Measurements from ENCODE around the gene NTM.

The NTM gene

GRCh38 chr11:131771471-131771870 lies 401.1 kb downstream of the NTM start:
- Mint-ChIP-seq H3K27ac (no peak overlapping the region), H3K9me3 (peaks cover 5% of the 10 kb centered on the region)

GRCh38 chr11:131773626-131774025 lies 403.2 kb downstream of the NTM start:
- no peak overlapping the region for H3K4me3 Mint-ChIP-seq

More at GRCh38 chr11:131771471-131771870, 401.1 kb downstream of the NTM start:
- H3K27me3 Mint-ChIP-seq = peaks cover 4% of the 10 kb centered on the region
- H3K4me3 Mint-ChIP-seq = no peak overlapping the region
- H3K36me3 Mint-ChIP-seq (ENCODE audit: low read depth) = no peaks in the 10 kb centered on the region
- no peaks in the 10 kb centered on the region for H3K4me1 Mint-ChIP-seq (ENCODE audit: low read depth)

GRCh38 chr11:131776211-131776610 lies 405.8 kb downstream of the NTM start:
- no peak overlapping the region for H3K4me3 Mint-ChIP-seq
- peaks cover 5% of the 10 kb centered on the region for H3K9me3 Mint-ChIP-seq
- H3K27ac Mint-ChIP-seq = no peak overlapping the region
- H3K36me3 Mint-ChIP-seq (ENCODE audit: low read depth) = no peaks in the 10 kb centered on the region
- H3K27me3 Mint-ChIP-seq = peaks cover 4% of the 10 kb centered on the region
- H3K4me1 Mint-ChIP-seq (ENCODE audit: low read depth) = no peaks in the 10 kb centered on the region

More at GRCh38 chr11:131773626-131774025, 403.2 kb downstream of the NTM start:
- Mint-ChIP-seq H3K27me3 (peaks cover 4% of the 10 kb centered on the region), H3K9me3 (peaks cover 5% of the 10 kb centered on the region), H3K27ac (no peak overlapping the region), H3K4me1 (ENCODE audit: low read depth) (no peaks in the 10 kb centered on the region), H3K36me3 (ENCODE audit: low read depth) (no peaks in the 10 kb centered on the region)

GRCh38 chr11:131785801-131786200 lies 415.4 kb downstream of the NTM start:
- Mint-ChIP-seq H3K4me1 (ENCODE audit: low read depth) (no peaks in the 10 kb centered on the region), H3K4me3 (no peak overlapping the region), H3K9me3 (peaks cover 11% of the 10 kb centered on the region), H3K27me3 (peaks cover 6% of the 10 kb centered on the region), H3K27ac (no peak overlapping the region), H3K36me3 (ENCODE audit: low read depth) (no peaks in the 10 kb centered on the region)

- peaks cover 6% of the 10 kb centered on the region for H3K27me3 Mint-ChIP-seq
- no peak overlapping the region for H3K27ac Mint-ChIP-seq
- peaks cover 7% of the 10 kb centered on the region for H3K9me3 Mint-ChIP-seq
- H3K4me1 Mint-ChIP-seq (ENCODE audit: low read depth) = no peaks in the 10 kb centered on the region
- H3K4me3 Mint-ChIP-seq = no peak overlapping the region
- no peaks in the 10 kb centered on the region for H3K36me3 Mint-ChIP-seq (ENCODE audit: low read depth)
Observed at GRCh38 chr11:131787119-131787518, 416.7 kb downstream of the NTM start.

- Mint-ChIP-seq H3K9me3 (peaks cover 7% of the 10 kb centered on the region), H3K36me3 (ENCODE audit: low read depth) (no peaks in the 10 kb centered on the region), H3K27me3 (peaks cover 6% of the 10 kb centered on the region), H3K27ac (no peak overlapping the region), H3K4me1 (ENCODE audit: low read depth) (no peaks in the 10 kb centered on the region), H3K4me3 (no peak overlapping the region)
Observed at GRCh38 chr11:131790586-131790985, 420.2 kb downstream of the NTM start.

GRCh38 chr11:131792243-131792642 lies 421.8 kb downstream of the NTM start:
- H3K9me3 Mint-ChIP-seq = peaks cover 7% of the 10 kb centered on the region
- H3K4me1 Mint-ChIP-seq (ENCODE audit: low read depth) = no peaks in the 10 kb centered on the region
- peaks cover 10% of the 10 kb centered on the region for H3K27me3 Mint-ChIP-seq
- H3K27ac Mint-ChIP-seq = no peak overlapping the region
- no peaks in the 10 kb centered on the region for H3K36me3 Mint-ChIP-seq (ENCODE audit: low read depth)
- H3K4me3 Mint-ChIP-seq = no peak overlapping the region

GRCh38 chr11:131796089-131796488 lies 425.7 kb downstream of the NTM start:
- Mint-ChIP-seq H3K4me1 (ENCODE audit: low read depth) (no peaks in the 10 kb centered on the region), H3K27me3 (peaks cover 3% of the 10 kb centered on the region), H3K36me3 (ENCODE audit: low read depth) (no peaks in the 10 kb centered on the region), H3K27ac (no peak overlapping the region), H3K9me3 (no peaks in the 10 kb centered on the region), H3K4me3 (no peak overlapping the region)

- H3K27me3 Mint-ChIP-seq = peaks cover 3% of the 10 kb centered on the region
- no peak overlapping the region for H3K27ac Mint-ChIP-seq
- H3K36me3 Mint-ChIP-seq (ENCODE audit: low read depth) = no peaks in the 10 kb centered on the region
- H3K4me1 Mint-ChIP-seq (ENCODE audit: low read depth) = no peaks in the 10 kb centered on the region
- H3K4me3 Mint-ChIP-seq = no peak overlapping the region
- no peaks in the 10 kb centered on the region for H3K9me3 Mint-ChIP-seq
Observed at GRCh38 chr11:131796541-131796940, 426.1 kb downstream of the NTM start.

- Mint-ChIP-seq H3K27me3 (peaks cover 7% of the 10 kb centered on the region), H3K4me1 (ENCODE audit: low read depth) (no peaks in the 10 kb centered on the region), H3K9me3 (peaks cover 4% of the 10 kb centered on the region), H3K4me3 (no peak overlapping the region), H3K27ac (no peak overlapping the region), H3K36me3 (ENCODE audit: low read depth) (no peaks in the 10 kb centered on the region)
Observed at GRCh38 chr11:131800452-131800851, 430.0 kb downstream of the NTM start.

GRCh38 chr11:131802440-131803115 lies 432.2 kb downstream of the NTM start:
- Mint-ChIP-seq H3K4me1 (ENCODE audit: low read depth) (no peaks in the 10 kb centered on the region), H3K36me3 (ENCODE audit: low read depth) (no peaks in the 10 kb centered on the region), H3K4me3 (no peak overlapping the region), H3K27me3 (peaks cover 4% of the 10 kb centered on the region), H3K9me3 (peaks cover 4% of the 10 kb centered on the region), H3K27ac (no peak overlapping the region)

GRCh38 chr11:131807876-131808275 lies 437.5 kb downstream of the NTM start:
- no peak overlapping the region for H3K4me3 Mint-ChIP-seq
- no peaks in the 10 kb centered on the region for H3K4me1 Mint-ChIP-seq (ENCODE audit: low read depth)
- no peaks in the 10 kb centered on the region for H3K36me3 Mint-ChIP-seq (ENCODE audit: low read depth)
- peaks cover 4% of the 10 kb centered on the region for H3K27me3 Mint-ChIP-seq
- peaks cover 4% of the 10 kb centered on the region for H3K9me3 Mint-ChIP-seq
- no peak overlapping the region for H3K27ac Mint-ChIP-seq

GRCh38 chr11:131808470-131808869 lies 438.1 kb downstream of the NTM start:
- Mint-ChIP-seq H3K4me3 (no peak overlapping the region), H3K4me1 (ENCODE audit: low read depth) (no peaks in the 10 kb centered on the region)

GRCh38 chr11:131809203-131809918 lies 438.9 kb downstream of the NTM start:
- Mint-ChIP-seq H3K27ac (no peak overlapping the region), H3K4me1 (ENCODE audit: low read depth) (no peaks in the 10 kb centered on the region), H3K9me3 (no peaks in the 10 kb centered on the region), H3K4me3 (no peak overlapping the region), H3K27me3 (peaks cover 4% of the 10 kb centered on the region), H3K36me3 (ENCODE audit: low read depth) (no peaks in the 10 kb centered on the region)

More at GRCh38 chr11:131808470-131808869, 438.1 kb downstream of the NTM start:
- Mint-ChIP-seq H3K27me3 (peaks cover 4% of the 10 kb centered on the region), H3K27ac (no peak overlapping the region), H3K36me3 (ENCODE audit: low read depth) (no peaks in the 10 kb centered on the region), H3K9me3 (peaks cover 4% of the 10 kb centered on the region)

GRCh38 chr11:131810541-131810940 lies 440.1 kb downstream of the NTM start:
- no peaks in the 10 kb centered on the region for H3K27me3 Mint-ChIP-seq
- no peaks in the 10 kb centered on the region for H3K36me3 Mint-ChIP-seq (ENCODE audit: low read depth)
- H3K4me3 Mint-ChIP-seq = no peak overlapping the region
- peaks cover 4% of the 10 kb centered on the region for H3K9me3 Mint-ChIP-seq
- no peak overlapping the region for H3K27ac Mint-ChIP-seq
- H3K4me1 Mint-ChIP-seq (ENCODE audit: low read depth) = no peaks in the 10 kb centered on the region
